GM12801 (cell line): ENCODE measurements around the gene ERVW-1.

Source experiments
- CTCF ChIP-seq: IDR thresholded peaks from one replicate; pipeline ENCODE4 v1.5.1; 2011; ENCODE audit warnings: control low read depth; ENCODE audit not compliant: insufficient read length; ENCODE audit errors: extremely low read depth

ERVW-1 gene

GRCh38 chr7:92485267-92485892, 7.6 kb upstream of the ERVW-1 start:
- no peak for TF ChIP-seq CTCF

GRCh38 chr7:92478711-92479110, 965 bp upstream of the ERVW-1 start:
- no peak for TF ChIP-seq CTCF

GRCh38 chr7:92478095-92478494, 349 bp upstream of the ERVW-1 start:
- no peak for TF ChIP-seq CTCF

GRCh38 chr7:92466682-92467081, 11.1 kb downstream of the ERVW-1 start:
- no peak for TF ChIP-seq CTCF

DNA sequence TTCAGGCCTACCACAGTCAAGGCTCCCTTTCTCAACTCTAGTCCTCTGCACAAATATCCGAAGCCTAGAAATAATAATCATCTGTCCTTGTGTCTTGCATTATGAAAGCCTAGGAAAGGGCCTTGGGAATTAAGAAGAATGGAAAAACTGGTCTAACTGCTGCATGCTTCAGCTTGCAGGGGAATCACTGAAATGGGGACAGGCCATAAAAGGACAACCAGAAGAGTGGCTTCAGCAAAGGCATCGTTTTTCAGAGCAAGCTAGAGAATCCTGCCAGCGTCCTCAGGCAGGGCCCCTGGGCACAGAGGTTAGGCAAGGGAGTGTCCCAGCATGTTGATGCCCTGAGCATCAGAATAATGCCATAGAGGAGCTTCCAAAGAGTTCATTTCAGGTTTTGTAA, 13.2 kb downstream of the ERVW-1 start:
- no peak for TF ChIP-seq CTCF

DNA sequence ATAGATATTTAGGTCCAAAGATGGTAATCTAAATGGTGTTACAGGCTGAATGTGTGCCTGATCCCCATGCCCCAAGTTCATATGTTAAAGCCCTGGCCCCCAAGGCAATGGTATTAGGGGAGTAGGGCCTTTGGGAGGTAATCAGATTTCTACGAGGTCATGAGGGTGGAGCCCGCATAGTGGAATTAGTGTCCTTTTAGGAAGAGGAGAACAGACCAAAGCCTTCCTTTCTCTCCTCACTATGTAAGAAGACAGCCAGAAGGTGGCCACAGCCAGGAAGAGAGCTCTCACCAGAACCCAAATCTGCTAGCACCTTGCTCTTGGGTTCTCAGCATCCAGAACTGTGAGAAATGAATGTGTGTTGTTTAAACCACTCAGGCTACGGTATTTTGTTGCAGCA, 15.2 kb downstream of the ERVW-1 start:
- no peak for TF ChIP-seq CTCF

DNA sequence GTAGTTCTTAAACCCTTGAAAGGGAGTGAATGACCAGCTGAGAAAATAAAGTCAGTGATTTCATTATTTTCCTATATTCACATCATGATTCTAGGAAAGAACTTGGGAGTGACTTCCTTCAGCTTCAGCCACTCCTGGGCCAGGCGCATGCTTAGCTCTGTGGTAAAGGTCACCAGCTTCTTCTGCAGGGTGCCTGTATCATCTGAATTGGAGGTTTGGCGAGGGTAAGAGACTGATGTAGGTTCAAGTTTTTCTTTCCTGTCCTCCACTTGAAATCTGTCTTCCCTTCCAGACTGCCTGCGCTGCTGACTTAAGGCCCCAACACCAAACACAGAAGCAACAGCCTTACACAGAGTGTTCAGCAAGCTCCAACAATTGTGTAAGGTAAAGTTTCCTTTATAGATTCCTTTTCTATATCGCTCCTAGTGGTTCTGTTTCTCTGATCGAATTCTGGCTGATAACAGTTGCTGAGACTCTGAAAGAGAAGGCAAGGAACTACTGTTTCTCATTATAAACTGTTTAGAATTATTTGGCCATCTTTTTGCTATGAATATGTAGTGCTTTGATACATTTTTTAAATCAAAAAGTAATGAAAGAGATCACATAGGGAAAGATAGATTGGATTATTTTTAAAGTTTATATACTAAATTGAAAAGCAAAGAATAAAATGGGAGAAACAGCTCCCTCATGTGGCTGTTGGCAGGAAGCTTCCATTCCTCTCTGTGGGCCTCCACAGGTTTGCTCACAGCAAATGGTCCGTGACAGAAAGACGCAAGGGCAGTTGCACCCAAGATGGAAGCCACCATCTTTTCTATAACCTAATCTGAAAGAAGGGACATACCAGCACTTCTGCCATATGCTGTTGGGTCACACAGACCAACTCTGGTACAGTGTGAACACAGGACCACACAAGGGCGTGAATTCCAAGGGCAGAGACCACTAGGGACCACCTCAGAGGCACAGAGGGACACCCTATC, 16.4 kb downstream of the ERVW-1 start:
- TF ChIP-seq CTCF: peak; percentile 41
